IMR-90 (cell line): ENCODE results near the gene SLC7A6OS. TPM values are rescaled to one million over a fixed set of nuclear protein-coding genes. Genes with fewer than 3 reads are reported as not detected.

Experiments used
- ATAC-seq: fragments of 200-7000 bp; cut with Tn5 transposase; 2 replicates; pipeline ENCODE4 v1.9.1; 2020; ENCODE audit warnings: low read depth, mild to moderate bottlenecking, moderate library complexity
- BruUV-seq: library from RNA; stranded (reverse); fragments of 400-500 nt; replicated peaks from 2 replicates; lab custom pipeline; 2021; lab: Mats Ljungman, UMichigan
- CTCF ChIA-PET: fragments of 300-600 bp; formaldehyde crosslinking; extraction: SDS; loops from one replicate; lab custom pipeline; 2021; ENCODE audit warnings: antibody characterized with exemption; lab: Yijun Ruan, JAX
- POLR2A ChIA-PET: fragments of 300-600 bp; sonication (Branson Sonifier 250); formaldehyde crosslinking; loops from one replicate; lab custom pipeline; 2022; ENCODE audit warnings: antibody characterized with exemption; ENCODE audit not compliant: unreplicated experiment; lab: Charles Lee
- DNase-seq: peaks from one replicate; pipeline ENCODE4 v3.0.0; 2013
- H2AFZ ChIP-seq: replicated peaks from 2 replicates; pipeline ENCODE3; 2013; ENCODE audit warnings: low read length, mild to moderate bottlenecking; ENCODE audit not compliant: poor library complexity
- H2AK5ac ChIP-seq: 2 replicates; pipeline ENCODE4 v1.6.1; 2013; ENCODE audit warnings: low read depth, low read length, inconsistent platforms
- H2AK9ac ChIP-seq: replicated peaks from 2 replicates; pipeline ENCODE3; 2013; ENCODE audit warnings: mild to moderate bottlenecking, low read depth, low read length, moderate library complexity; ENCODE audit not compliant: poor library complexity
- H2BK120ac ChIP-seq: 2 replicates; pipeline ENCODE4 v1.6.1; 2013; ENCODE audit warnings: low read depth, low read length, inconsistent platforms
- H2BK15ac ChIP-seq: 3 replicates; pipeline ENCODE4 v1.6.1; 2013; ENCODE audit warnings: low read depth, low read length, inconsistent platforms
- H2BK20ac ChIP-seq: 2 replicates; pipeline ENCODE4 v1.6.1; 2013; ENCODE audit warnings: low read depth, mild to moderate bottlenecking, inconsistent platforms, low read length, moderate library complexity
- H2BK5ac ChIP-seq: 2 replicates; pipeline ENCODE4 v1.6.1; 2013; ENCODE audit warnings: mild to moderate bottlenecking, low read depth, low read length, inconsistent platforms; ENCODE audit not compliant: poor library complexity, severe bottlenecking
- H3K14ac ChIP-seq: replicated peaks from 2 replicates; pipeline ENCODE4 v1.6.1; 2013; ENCODE audit warnings: low read depth, low read length, inconsistent platforms
- H3K18ac ChIP-seq: 2 replicates; pipeline ENCODE4 v1.6.1; 2013; ENCODE audit warnings: low read depth, low read length, control low read depth
- H3K23ac ChIP-seq: 2 replicates; pipeline ENCODE4 v1.6.1; 2013; ENCODE audit warnings: low read depth, low read length, inconsistent platforms
- H3K27ac ChIP-seq: 2 replicates; pipeline ENCODE4 v1.5.1; 2013; ENCODE audit warnings: mild to moderate bottlenecking, control low read depth, low read length; ENCODE audit not compliant: insufficient read depth
- H3K27me3 ChIP-seq: 2 replicates; pipeline ENCODE4 v1.6.1; 2013; ENCODE audit warnings: low read length; ENCODE audit not compliant: control insufficient read depth, insufficient read depth
- H3K36me3 ChIP-seq: 2 replicates; pipeline ENCODE4 v1.6.1; 2013; ENCODE audit warnings: low read length, mixed read lengths; ENCODE audit not compliant: control insufficient read depth, insufficient read depth
- H3K4ac ChIP-seq: 2 replicates; pipeline ENCODE4 v1.6.1; 2013; ENCODE audit warnings: low read depth, low read length, inconsistent platforms
- H3K4me1 ChIP-seq: 2 replicates; pipeline ENCODE4 v1.6.1; 2013; ENCODE audit warnings: low read length, mixed read lengths; ENCODE audit not compliant: control insufficient read depth, insufficient read depth
- H3K4me2 ChIP-seq: 2 replicates; pipeline ENCODE4 v1.6.1; 2013; ENCODE audit warnings: low read depth, mild to moderate bottlenecking, control low read depth, low read length, moderate library complexity
- H3K4me3 ChIP-seq: 2 replicates; pipeline ENCODE4 v1.5.1; 2013; ENCODE audit warnings: low read depth, mild to moderate bottlenecking, control low read depth, low read length, moderate library complexity; ENCODE audit not compliant: insufficient read depth
- H3K56ac ChIP-seq: 2 replicates; pipeline ENCODE4 v1.6.1; 2013; ENCODE audit warnings: low read length, inconsistent platforms; ENCODE audit not compliant: insufficient read depth; ENCODE audit errors: extremely low read depth
- H3K79me1 ChIP-seq, 2 experiments: 2 replicates each; pipeline ENCODE4 v1.6.1; 2013; ENCODE audit warnings: low read length in 2 of 2, inconsistent platforms in 1 of 2, low read depth in 1 of 2
- H3K9ac ChIP-seq: 2 replicates; pipeline ENCODE4 v1.6.1; 2013; ENCODE audit warnings: low read depth, low read length, control low read depth
- H3K9me1 ChIP-seq: 2 replicates; pipeline ENCODE4 v1.6.1; 2013; ENCODE audit warnings: low read length, inconsistent platforms; ENCODE audit not compliant: insufficient read depth
- H3K9me3 ChIP-seq: 2 replicates; pipeline ENCODE4 v1.6.1; 2013; ENCODE audit warnings: low read length; ENCODE audit not compliant: control insufficient read depth, insufficient read depth
- H4K20me1 ChIP-seq: 2 replicates; pipeline ENCODE4 v1.6.1; 2013; ENCODE audit warnings: low read length, inconsistent platforms; ENCODE audit not compliant: insufficient read depth
- H4K5ac ChIP-seq: 2 replicates; pipeline ENCODE4 v1.6.1; 2013; ENCODE audit warnings: mild to moderate bottlenecking, low read depth, low read length, control low read depth
- H4K8ac ChIP-seq, 2 experiments: 2 replicates each; pipeline ENCODE4 v1.6.1; 2013; ENCODE audit warnings: low read depth in 2 of 2, low read length in 2 of 2, control low read depth in 1 of 2, inconsistent platforms in 1 of 2
- H4K91ac ChIP-seq: 2 replicates; pipeline ENCODE4 v1.6.1; 2013; ENCODE audit warnings: low read depth, low read length, inconsistent platforms; ENCODE audit not compliant: insufficient read depth
- BHLHE40 ChIP-seq: fragments of 150-350 bp; IDR thresholded peaks from 2 replicates; pipeline ENCODE4 v1.6.1; 2016; ENCODE audit warnings: mild to moderate bottlenecking, low read depth, low read length
- MAZ ChIP-seq: IDR thresholded peaks from 2 replicates; pipeline ENCODE4 v1.6.1; 2012; ENCODE audit warnings: low read depth, mild to moderate bottlenecking, low read length, improper control_type of control experiment, moderate library complexity, borderline replicate concordance
- RAD21 ChIP-seq: IDR thresholded peaks from 2 replicates; pipeline ENCODE4 v1.6.1; 2012; ENCODE audit warnings: low read length, improper control_type of control experiment
- SMC3 ChIP-seq: fragments of 150-350 bp; IDR thresholded peaks from 2 replicates; pipeline ENCODE4 v1.6.1; 2016; ENCODE audit warnings: low read depth, mild to moderate bottlenecking, antibody characterized with exemption, low read length, moderate library complexity
- WGBS, 2 experiments: methylation state at CpG; one replicate each; pipeline versions ENCODE4 v1.1.5 to v1.1.7; 2013; ENCODE audit warnings: missing lambda C conversion rate in 2 of 2; ENCODE audit not compliant: insufficient read length in 1 of 2; ENCODE audit errors: extremely low coverage in 2 of 2; 5-methylcytosine and 5-hydroxymethylcytosine counted together
- dilution Hi-C: fragments of 300-500 bp; cut with HindIII; formaldehyde crosslinking; loops from one replicate; pipeline ENCODE4 v1.14.3; 2018; ENCODE audit warnings: low sequenced_read_pairs; ENCODE audit not compliant: unreplicated experiment
- in situ Hi-C: fragments of 300-500 bp; cut with MboI; formaldehyde crosslinking; loops from 3 replicates; pipeline ENCODE4 v1.14.3; 2019; ENCODE audit warnings: low sequenced_read_pairs, inconsistent platforms, mixed read lengths
- intact Hi-C: fragments of 100-400 bp; cut with micrococcal nuclease; formaldehyde crosslinking; loops from 2 replicates; pipeline ENCODE4 v1.10.0; 2022
- polyA plus RNA-seq, 3 experiments: library from polyadenylated mRNA; depleted of rRNA; stranded (reverse); fragments of >200 nt; gene quantifications; 2 replicates each; pipeline ENCODE4 v1.2.3, GENCODE V29; 2012; ENCODE audit warnings: low replicate concordance in 1 of 3
- total RNA-seq: library from RNA; depleted of rRNA; stranded (reverse); fragments of >200 nt; gene quantifications from 2 replicates; pipeline ENCODE4 v1.2.3, GENCODE V29; 2012
- TF ChIP-seq, protein P1 (sequence below): fragments of 150-350 bp; IDR thresholded peaks from 2 replicates; pipeline ENCODE4 v1.6.1; 2016; ENCODE audit warnings: low read depth, mild to moderate bottlenecking, low read length, moderate library complexity, borderline replicate concordance

Gene SLC7A6OS
- total and polyA plus RNA-seq, 2 of the 4 experiments (the other 2 are of a cell fraction), result 6.8 to 8.4 TPM

- no peaks in the 10 kb centered on the region for H4K20me1 ChIP-seq
- H3K18ac ChIP-seq, result no peak overlapping the region
- H3K9me1 ChIP-seq, result no peaks in the 10 kb centered on the region
- dilution Hi-C loops, result no loop called here
- no peak overlapping the region for H2BK20ac ChIP-seq
- H3K4me3 ChIP-seq, result no peak overlapping the region
- H3K36me3 ChIP-seq, result peaks cover 46% of the 10 kb centered on the region
- no peaks in the 10 kb centered on the region for H3K9me3 ChIP-seq
- H3K4ac ChIP-seq, result no peak overlapping the region
- no peak overlapping the region for H2AK9ac ChIP-seq
- CTCF ChIA-PET, result no interaction called here
- no peaks in the 10 kb centered on the region for H3K27me3 ChIP-seq
- H2AFZ ChIP-seq, result no peak overlapping the region
- no peak overlapping the region for H2BK15ac ChIP-seq
- in situ Hi-C loops, result no loop called here
- H3K14ac ChIP-seq, result no peak overlapping the region
- ATAC-seq (no peak), DNase-seq (no peak)
- WGBS, 2 experiments, result no CpG with 5 or more reads among the region's 9 CpGs
- no peaks in the 10 kb centered on the region; a peak in 1 of 4 replicates for H3K79me1 ChIP-seq
- no peak overlapping the region for H4K8ac ChIP-seq
- no peak overlapping the region for H3K56ac ChIP-seq
- POLR2A ChIA-PET, result no interaction called here
- H4K5ac ChIP-seq, result no peak overlapping the region
- H3K23ac ChIP-seq, result no peak overlapping the region
- no TSS peak for BruUV-seq
- intact Hi-C loops, result no loop called here
- no peaks in the 10 kb centered on the region for H3K4me1 ChIP-seq
- no peak overlapping the region for H4K91ac ChIP-seq
- TF ChIP-seq BHLHE40 (no peak), MAZ (no peak), SMC3 (no peak), RAD21 (no peak)
- TF ChIP-seq, protein P1, sequence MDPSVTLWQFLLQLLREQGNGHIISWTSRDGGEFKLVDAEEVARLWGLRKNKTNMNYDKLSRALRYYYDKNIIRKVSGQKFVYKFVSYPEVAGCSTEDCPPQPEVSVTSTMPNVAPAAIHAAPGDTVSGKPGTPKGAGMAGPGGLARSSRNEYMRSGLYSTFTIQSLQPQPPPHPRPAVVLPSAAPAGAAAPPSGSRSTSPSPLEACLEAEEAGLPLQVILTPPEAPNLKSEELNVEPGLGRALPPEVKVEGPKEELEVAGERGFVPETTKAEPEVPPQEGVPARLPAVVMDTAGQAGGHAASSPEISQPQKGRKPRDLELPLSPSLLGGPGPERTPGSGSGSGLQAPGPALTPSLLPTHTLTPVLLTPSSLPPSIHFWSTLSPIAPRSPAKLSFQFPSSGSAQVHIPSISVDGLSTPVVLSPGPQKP, result no peak
- no peak overlapping the region for H2BK5ac ChIP-seq
- no peak overlapping the region for H2AK5ac ChIP-seq
- H3K4me2 ChIP-seq, result no peak overlapping the region
- no peak overlapping the region for H3K9ac ChIP-seq
- H3K27ac ChIP-seq, result no peak overlapping the region
- H2BK120ac ChIP-seq, result no peak overlapping the region
These were observed 46.8 kb upstream of the SLC7A6OS start for GRCh38 chr16:68357521-68357922.
